GM12891 (cell line): ENCODE measurements around the gene ACBD4.

Source experiments
- DNase-seq: peaks from one replicate; pipeline ENCODE4 v3.0.0; 2011; ENCODE audit warnings: low spot score; ENCODE audit not compliant: insufficient read length
- FAIRE-seq: peaks from 2 replicates; lab custom pipeline; 2011; peaks lifted over from hg19 to GRCh38; lab: Jason Lieb, UNC
- PAX5 ChIP-seq: IDR thresholded peaks from 2 replicates; pipeline ENCODE4 v1.6.1; 2011; ENCODE audit warnings: low read length, moderate library complexity, mild to moderate bottlenecking; ENCODE audit not compliant: insufficient read depth, severe bottlenecking
- POLR2A ChIP-seq: IDR thresholded peaks from 2 replicates; pipeline ENCODE4 v1.6.1; 2011; ENCODE audit warnings: low read depth, low read length, control low read depth
- POLR2AphosphoS5 ChIP-seq: IDR thresholded peaks from 2 replicates; pipeline ENCODE4 v1.6.1; 2011; ENCODE audit warnings: low read depth, low read length, control low read depth
- POU2F2 ChIP-seq: IDR thresholded peaks from 2 replicates; pipeline ENCODE4 v1.6.1; 2011; ENCODE audit warnings: low read depth, mild to moderate bottlenecking, control low read depth, low read length, moderate library complexity
- SPI1 ChIP-seq: IDR thresholded peaks from 2 replicates; pipeline ENCODE4 v1.6.1; 2011; ENCODE audit warnings: low read depth, low read length, control low read depth
- TAF1 ChIP-seq: IDR thresholded peaks from 2 replicates; pipeline ENCODE4 v1.6.1; 2011; ENCODE audit warnings: low read depth, low read length, control low read depth

Gene ACBD4

DNA sequence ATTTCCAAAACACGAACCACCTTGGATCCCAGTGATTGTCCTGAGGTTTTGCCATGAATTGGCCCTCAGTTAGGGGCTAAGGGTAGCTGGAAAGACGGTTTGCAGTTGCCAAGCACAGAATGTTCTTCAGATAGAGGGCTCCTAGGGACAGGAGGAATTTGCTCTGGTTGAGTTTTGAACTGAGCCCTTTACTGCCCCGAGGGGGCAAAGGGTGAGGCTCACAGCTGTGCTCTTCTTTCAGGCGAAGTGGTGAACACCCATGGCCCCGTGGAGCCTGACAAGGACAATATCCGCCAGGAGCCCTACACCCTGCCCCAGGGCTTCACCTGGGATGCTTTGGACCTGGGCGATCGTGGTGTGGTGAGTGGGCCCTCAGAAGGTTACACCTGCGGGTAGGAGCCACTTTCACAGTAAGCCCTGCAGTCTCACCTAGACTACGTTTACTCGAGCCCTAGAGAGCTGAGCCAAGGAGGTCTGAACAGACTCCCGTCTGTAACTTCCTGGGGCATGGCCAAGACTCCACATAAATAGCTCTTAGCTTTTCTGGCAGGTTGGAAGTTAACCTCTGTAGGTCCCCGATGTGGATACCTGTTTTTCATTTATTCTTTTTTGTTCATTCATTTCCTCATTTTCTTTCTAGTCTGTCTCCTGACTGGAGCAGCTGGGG, 41.9 kb upstream of the ACBD4 start:
- TF ChIP-seq SPI1: no peak
- TF ChIP-seq POLR2A: no peak
- TF ChIP-seq POU2F2: no peak
- no peak for TF ChIP-seq TAF1
- TF ChIP-seq POLR2AphosphoS5: no peak
- no peak for TF ChIP-seq PAX5
- no peak for FAIRE-seq
- DNase-seq: no peak

DNA sequence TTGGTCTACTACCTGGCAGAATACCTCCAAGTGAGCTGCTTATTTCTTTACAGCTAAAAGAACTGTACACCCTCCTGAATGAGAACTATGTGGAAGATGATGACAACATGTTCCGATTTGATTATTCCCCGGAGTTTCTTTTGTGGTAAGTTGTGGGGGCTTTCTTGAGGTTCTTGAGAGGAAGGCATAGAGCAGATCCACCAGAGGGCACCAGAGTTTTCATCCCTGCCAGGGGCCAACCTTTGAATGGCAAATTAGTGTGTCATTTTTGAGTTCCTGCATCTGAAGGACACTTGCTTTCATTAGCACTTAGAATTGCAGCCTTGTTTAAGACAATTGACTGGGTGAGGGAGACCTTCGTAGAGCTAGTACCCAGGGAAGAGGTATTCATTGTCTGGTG, 39.3 kb upstream of the ACBD4 start:
- FAIRE-seq (no peak), DNase-seq (no peak)
- TF ChIP-seq POU2F2: no peak
- no peak for TF ChIP-seq PAX5
- TF ChIP-seq TAF1: no peak
- no peak for TF ChIP-seq SPI1

- no peak for DNase-seq
- FAIRE-seq: no peak
- TF ChIP-seq TAF1: no peak
- no peak for TF ChIP-seq PAX5
- no peak for TF ChIP-seq POU2F2
- no peak for TF ChIP-seq SPI1
- TF ChIP-seq POLR2AphosphoS5: no peak
- no peak for TF ChIP-seq POLR2A
These were observed 38.6 kb upstream of the ACBD4 start for GRCh38 chr17:45096926-45097325.

GRCh38 chr17:45098081-45098868, 37.2 kb upstream of the ACBD4 start:
- DNase-seq (no peak), FAIRE-seq (no peak)
- no peak for TF ChIP-seq POLR2A
- no peak for TF ChIP-seq POU2F2
- no peak for TF ChIP-seq POLR2AphosphoS5
- TF ChIP-seq TAF1: no peak
- no peak for TF ChIP-seq PAX5
- no peak for TF ChIP-seq SPI1

DNA sequence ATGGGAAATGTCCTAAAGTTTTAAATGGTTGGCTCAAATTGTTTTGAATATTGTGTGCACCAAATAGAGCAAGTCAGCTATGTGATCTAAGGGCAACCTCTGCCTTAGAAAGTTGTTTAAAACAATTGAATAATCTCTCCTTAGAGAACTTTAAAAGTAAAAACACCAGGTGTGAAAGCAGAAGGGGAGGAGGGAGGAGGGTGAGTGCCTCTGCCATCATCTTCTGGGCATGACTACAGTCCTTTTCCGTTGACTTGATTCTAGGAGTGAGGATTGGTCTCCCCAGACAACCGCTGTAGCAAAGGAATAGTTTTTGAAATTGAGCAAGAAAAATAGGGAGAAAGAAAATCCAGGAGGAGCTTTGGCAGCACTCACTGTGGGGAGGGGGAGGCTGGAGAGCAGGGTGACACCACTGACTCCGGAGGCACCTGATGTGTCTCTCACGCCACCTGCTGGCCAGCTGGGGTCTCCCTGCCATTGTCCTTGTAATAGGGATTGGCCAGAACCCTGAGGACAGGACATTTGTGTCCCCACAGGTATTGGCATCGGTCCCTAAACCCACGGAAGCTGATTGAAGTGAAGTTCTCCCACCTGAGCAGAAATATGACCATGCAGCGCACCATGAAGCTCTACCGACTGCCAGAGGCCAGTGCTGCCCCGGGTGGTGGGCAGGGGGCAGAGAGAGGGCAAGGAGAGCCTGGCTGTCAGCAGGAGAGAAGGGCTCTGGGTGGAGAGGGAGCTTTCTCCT, 36.4 kb upstream of the ACBD4 start:
- DNase-seq (peak; percentile 87), FAIRE-seq (peak; percentile 69)
- TF ChIP-seq POLR2AphosphoS5: no peak
- TF ChIP-seq POU2F2: no peak
- TF ChIP-seq POLR2A: no peak
- no peak for TF ChIP-seq TAF1
- TF ChIP-seq PAX5: no peak
- no peak for TF ChIP-seq SPI1

DNA sequence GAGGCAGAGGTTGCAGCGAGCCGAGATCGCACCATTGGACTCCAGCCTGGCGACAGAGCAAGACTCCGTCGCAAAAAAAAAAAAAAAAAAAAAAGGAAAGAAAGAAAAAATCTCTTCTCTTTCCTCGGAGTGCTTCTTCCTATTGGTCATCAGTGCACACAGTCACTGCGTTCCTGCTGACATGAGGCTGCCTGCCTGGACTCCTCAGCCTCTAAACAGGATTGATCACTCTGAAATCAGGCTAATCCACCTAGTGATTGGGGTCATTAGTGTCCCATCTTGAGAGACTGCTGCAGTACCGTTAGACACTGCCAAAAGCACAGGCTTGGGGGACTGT, 34.0 kb upstream of the ACBD4 start:
- FAIRE-seq: no peak
- DNase-seq: no peak
- TF ChIP-seq SPI1 (no peak), POU2F2 (no peak), PAX5 (no peak), POLR2AphosphoS5 (no peak), POLR2A (no peak), TAF1 (no peak)

DNA sequence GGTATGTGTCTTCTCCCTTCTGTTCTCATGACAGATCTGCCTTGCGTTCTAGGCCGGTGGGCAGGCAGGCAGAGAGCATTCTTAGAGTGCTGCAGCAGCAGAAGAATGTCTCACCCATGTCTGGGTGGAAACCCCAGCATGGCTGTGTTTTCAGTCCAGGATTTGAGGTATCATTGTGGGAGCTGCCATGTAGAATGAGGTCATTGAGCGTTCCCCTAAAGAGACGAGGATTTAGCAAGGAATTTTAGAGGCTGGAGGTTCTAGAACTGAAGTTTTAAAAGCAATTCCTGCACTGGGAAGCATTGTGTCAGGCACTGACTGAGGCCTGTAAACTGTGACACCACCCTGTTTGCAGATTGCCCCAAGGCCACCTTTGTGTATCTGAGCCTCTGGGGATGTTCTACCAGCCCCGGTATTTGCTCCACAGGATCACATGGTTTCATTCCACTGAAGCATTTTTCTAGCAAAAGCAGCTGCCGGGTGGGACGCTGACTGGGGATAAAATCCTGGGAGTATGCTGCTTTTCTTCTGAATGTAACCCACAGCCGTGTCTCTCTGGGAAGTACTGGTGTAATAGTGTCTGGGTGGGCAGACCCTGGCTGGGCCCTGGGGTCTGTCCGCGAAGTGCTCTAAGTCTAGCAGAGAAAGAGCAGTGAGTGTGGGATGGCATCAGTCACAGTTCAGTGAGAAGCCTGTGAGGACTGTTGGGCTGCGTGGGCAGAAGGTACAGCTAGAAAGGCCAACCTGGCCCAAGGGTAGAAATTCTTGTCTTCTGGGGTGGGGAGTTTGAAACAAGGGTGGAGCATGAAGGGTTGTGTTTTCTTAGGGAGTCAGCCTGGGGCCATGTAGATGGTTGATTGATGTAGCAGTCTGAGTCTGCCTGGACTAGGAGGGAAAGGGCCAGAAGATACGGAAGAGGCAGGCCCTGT, 33.3 kb upstream of the ACBD4 start:
- no peak for TF ChIP-seq POLR2AphosphoS5
- TF ChIP-seq SPI1: no peak
- TF ChIP-seq PAX5: no peak
- TF ChIP-seq POU2F2: no peak
- no peak for TF ChIP-seq POLR2A
- no peak for TF ChIP-seq TAF1
- FAIRE-seq: no peak
- no peak for DNase-seq

DNA sequence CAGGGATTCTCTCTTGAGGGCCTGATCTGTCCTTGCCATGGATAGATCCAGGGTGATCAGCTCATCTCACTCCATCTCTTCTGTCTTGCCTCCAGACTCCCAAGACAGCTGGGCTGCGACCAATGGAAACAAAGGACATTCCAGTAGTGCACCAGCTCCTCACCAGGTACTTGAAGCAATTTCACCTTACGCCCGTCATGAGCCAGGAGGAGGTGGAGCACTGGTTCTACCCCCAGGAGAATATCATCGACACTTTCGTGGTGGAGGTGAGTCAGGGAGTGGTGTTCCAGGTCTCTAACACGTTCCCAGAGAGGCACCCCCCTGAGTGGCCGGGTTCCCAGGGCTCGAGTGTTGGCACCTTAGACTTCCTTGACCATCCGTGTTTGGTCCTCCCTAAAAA, 32.6 kb upstream of the ACBD4 start:
- TF ChIP-seq PAX5: no peak
- TF ChIP-seq SPI1: no peak
- no peak for FAIRE-seq
- DNase-seq: no peak
